Measurements from ENCODE around the gene SC5D. TPM values are rescaled to one million over a fixed set of nuclear protein-coding genes. Genes with fewer than 3 reads are reported as not detected.

The SC5D gene
- 40.4 and 51.5 TPM in 2 replicates for total RNA-seq

DNA sequence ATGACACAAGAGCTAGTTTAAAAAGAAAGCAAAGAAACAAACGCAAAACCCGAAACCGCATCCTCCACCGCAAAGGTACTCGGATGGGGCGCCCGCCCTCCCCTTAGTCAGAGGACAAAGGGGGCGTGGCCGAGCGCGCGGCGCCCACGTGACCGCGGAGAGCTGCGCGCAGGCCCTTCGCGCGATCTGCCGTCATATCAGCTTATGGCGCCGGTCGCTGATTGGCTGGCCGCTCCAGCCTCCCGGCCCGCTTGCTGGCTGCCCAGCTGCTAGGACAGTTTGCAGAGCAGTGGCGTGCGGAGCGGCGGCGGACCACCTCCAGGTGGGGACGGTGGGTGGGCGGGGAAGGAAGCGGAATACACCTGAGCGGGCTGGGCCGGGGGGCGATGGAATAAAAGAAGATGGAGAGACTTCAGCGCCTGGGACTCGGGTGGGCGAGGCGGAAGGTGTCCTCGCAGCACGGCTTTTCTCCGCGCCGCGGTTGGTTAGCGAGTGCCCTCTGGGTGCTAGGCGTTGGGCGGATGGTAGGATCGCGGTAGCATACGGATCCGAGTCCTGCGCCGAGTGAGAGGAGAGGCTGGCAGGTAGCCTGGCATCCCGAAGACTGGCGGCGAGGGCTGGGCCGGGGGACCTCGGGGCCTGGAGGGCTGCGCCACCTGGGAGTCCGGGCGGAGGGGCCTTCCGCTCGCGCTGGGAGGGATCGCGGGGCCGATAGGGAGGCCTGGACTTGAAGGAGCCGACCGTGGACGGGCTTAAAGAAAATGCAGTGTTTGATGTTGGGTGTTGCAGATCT lies at the start of gene SC5D:
TSS of gene SC5D (plus strand) at position 277 of the 793 bp plus-strand sequence. CDS start 10,605 bp downstream, outside the sequence.

Other genes with a start within 250 kb of the SC5D start
- 0.87 and 0.99 TPM in 2 replicates for gene TECTA, start 191.5 kb upstream of the SC5D start, total RNA-seq
- 1.5 and 2.0 TPM in 2 replicates for gene SORL1, start 159.5 kb downstream of the SC5D start, total RNA-seq